Panc1 (cell line): ENCODE measurements around the gene MEF2D. TPM values are rescaled to one million over a fixed set of nuclear protein-coding genes. Genes with fewer than 3 reads are reported as not detected.

Experiments
- ATAC-seq: fragments of 200-7000 bp; cut with Tn5 transposase; 2 replicates; pipeline ENCODE4 v1.9.1; 2020; ENCODE audit warnings: mild to moderate bottlenecking, moderate library complexity
- BruUV-seq: library from RNA; stranded (reverse); fragments of 400-500 nt; replicated peaks from 2 replicates; lab custom pipeline; 2021; lab: Mats Ljungman, UMichigan
- CTCF ChIA-PET: fragments of 300-600 bp; sonication (Branson Sonifier 250); formaldehyde crosslinking; loops from one replicate; lab custom pipeline; 2022; ENCODE audit warnings: antibody characterized with exemption; lab: Charles Lee
- POLR2A ChIA-PET: fragments of 300-600 bp; sonication (Branson Sonifier 250); formaldehyde crosslinking; loops from one replicate; lab custom pipeline; 2022; ENCODE audit warnings: antibody characterized with exemption; lab: Charles Lee
- DNase-seq: peaks from one replicate; pipeline ENCODE4 v3.0.0-alpha.2; 2010; ENCODE audit warnings: low read depth, low spot score
- H3K27ac ChIP-seq: 2 replicates; pipeline ENCODE4 v1.5.1; 2011; ENCODE audit warnings: mild to moderate bottlenecking, low read length, inconsistent platforms
- H3K27me3 ChIP-seq: fragments of 200-500 bp; sonication (Bioruptor generic); 2 replicates; pipeline ENCODE4 v1.6.0; 2014; ENCODE audit warnings: low read length, inconsistent platforms; ENCODE audit not compliant: control insufficient read depth, insufficient read depth
- H3K36me3 ChIP-seq: fragments of 200-500 bp; sonication (Bioruptor generic); 2 replicates; pipeline ENCODE4 v1.5.1; 2014; ENCODE audit warnings: inconsistent platforms, mild to moderate bottlenecking, low read length, moderate library complexity; ENCODE audit not compliant: control insufficient read depth, insufficient read depth
- H3K4me1 ChIP-seq: 2 replicates; pipeline ENCODE4 v1.5.1; 2011; ENCODE audit warnings: inconsistent platforms, mild to moderate bottlenecking, low read length, moderate library complexity; ENCODE audit not compliant: control insufficient read depth, insufficient read depth
- H3K4me3 ChIP-seq, 2 experiments: 2 replicates each; pipeline ENCODE4 v1.5.1; 2011 to 2012; ENCODE audit warnings: low read depth in 2 of 2, low read length in 2 of 2, mild to moderate bottlenecking in 2 of 2, inconsistent platforms in 1 of 2, moderate library complexity in 1 of 2
- H3K9me3 ChIP-seq: fragments of 200-500 bp; sonication (Bioruptor generic); 2 replicates; pipeline ENCODE4 v1.5.1; 2014; ENCODE audit warnings: low read depth, mild to moderate bottlenecking, inconsistent platforms, low read length, moderate library complexity; ENCODE audit not compliant: control insufficient read depth, insufficient read depth
- POLR2AphosphoS5 ChIP-seq: IDR thresholded peaks from 2 replicates; pipeline ENCODE4 v1.6.1; 2012; ENCODE audit warnings: mild to moderate bottlenecking, low read depth, low read length, moderate library complexity
- SIN3A ChIP-seq: IDR thresholded peaks from 2 replicates; pipeline ENCODE4 v1.6.1; 2012; ENCODE audit warnings: low read depth, mild to moderate bottlenecking, low read length, moderate library complexity, borderline replicate concordance; ENCODE audit not compliant: insufficient read depth
- TCF7L2 ChIP-seq: IDR thresholded peaks from 2 replicates; pipeline ENCODE4 v1.6.1; 2011; ENCODE audit warnings: mild to moderate bottlenecking, low read depth, low read length, inconsistent platforms
- in situ Hi-C: cut with HindIII; loops from 2 replicates; pipeline ENCODE4 v1.10.0; 2016; ENCODE audit warnings: low sequenced_read_pairs, low pct_unique_long_range_greater_than_20kb
- intact Hi-C: fragments of 100-400 bp; cut with micrococcal nuclease; formaldehyde crosslinking; loops from one replicate; pipeline ENCODE4 v1.10.0; 2022; ENCODE audit not compliant: unreplicated experiment
- total RNA-seq: library from RNA; stranded (reverse); gene quantifications from one replicate; pipeline ENCODE4 v1.2.1, GENCODE V29; 2021; ENCODE audit not compliant: unreplicated experiment
- TF ChIP-seq, protein P1 (sequence below): fragments of 450-650 bp; IDR thresholded peaks from 2 replicates; pipeline ENCODE4 v1.5.1; 2017; ENCODE audit warnings: mild to moderate bottlenecking
- TF ChIP-seq, protein P2 (sequence below), 2 experiments: IDR thresholded peaks; 2 replicates each; pipeline ENCODE4 v1.6.1; 2011 to 2012; ENCODE audit warnings: low read depth in 2 of 2, control low read depth in 1 of 2, low read length in 1 of 2, mild to moderate bottlenecking in 1 of 2, moderate library complexity in 1 of 2; ENCODE audit not compliant: insufficient read depth in 1 of 2

The MEF2D gene
- total RNA-seq, 1 experiment from 2014 or later: 30.9 TPM

DNA sequence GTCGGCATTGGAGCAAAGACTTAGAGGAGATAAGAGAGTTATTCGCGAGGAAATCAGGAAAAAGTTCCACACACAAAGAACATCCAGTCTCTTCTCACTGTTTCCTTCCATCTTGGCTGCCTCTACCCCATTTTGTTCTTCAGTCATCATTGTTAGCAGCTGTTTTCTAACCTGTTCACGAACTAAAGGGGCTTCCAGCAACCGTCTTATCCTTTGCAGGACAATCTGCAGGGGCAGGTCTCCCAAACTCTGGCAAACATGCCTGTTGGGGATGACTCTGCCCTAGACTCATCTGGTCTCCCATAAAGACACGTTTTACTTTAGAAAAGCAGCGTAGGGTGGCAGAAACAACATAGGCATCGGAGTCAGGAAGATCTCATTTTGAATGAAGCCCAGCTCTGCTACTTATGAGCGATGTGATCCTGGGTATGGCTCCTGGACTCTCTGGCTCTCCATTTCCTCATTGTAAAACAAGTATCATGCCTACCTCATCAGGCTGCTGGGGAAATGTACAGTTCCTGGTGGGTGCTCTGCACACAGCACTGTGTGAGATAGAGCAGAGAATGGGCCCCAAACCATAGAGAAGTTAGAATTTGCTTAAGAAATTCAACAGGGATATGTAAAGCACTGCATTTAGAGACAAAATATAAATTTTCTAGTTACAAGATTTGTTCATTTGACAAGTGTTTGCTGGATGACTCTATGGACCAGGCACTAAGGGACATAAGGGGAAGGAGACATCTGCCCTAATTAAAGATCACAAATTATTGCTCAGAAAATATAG is 59.7 kb downstream of the MEF2D start:
- no TSS peak for BruUV-seq
- intact Hi-C loops: no loop called here

DNA sequence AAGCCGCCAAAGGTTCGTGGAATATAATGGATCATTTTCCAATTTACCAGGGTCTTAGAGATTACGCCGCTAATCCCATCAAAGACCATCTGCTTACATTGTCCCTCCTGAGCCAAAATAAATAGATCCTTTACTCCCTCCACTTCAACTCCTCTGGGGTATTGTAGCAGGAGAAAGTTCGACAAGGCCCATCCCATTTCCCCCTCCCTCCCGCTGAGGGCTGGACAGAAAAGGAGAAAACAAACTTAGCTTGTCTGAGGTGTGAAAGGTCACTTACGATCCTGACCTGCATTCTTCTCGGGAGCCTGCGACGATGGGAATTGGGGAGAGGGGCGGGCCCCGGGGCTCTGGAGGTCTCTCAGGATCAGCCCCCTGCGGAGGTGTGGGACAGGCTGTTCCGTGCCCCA is 60.8 kb downstream of the MEF2D start:
- no TSS peak for BruUV-seq
- intact Hi-C loops (no loop called here), in situ Hi-C loops (no loop called here)
- no peak for ATAC-seq
- H3K4me3 ChIP-seq: no peak overlapping the region
- no peak for TF ChIP-seq TCF7L2
- no peak for TF ChIP-seq POLR2AphosphoS5
- TF ChIP-seq, protein P1, sequence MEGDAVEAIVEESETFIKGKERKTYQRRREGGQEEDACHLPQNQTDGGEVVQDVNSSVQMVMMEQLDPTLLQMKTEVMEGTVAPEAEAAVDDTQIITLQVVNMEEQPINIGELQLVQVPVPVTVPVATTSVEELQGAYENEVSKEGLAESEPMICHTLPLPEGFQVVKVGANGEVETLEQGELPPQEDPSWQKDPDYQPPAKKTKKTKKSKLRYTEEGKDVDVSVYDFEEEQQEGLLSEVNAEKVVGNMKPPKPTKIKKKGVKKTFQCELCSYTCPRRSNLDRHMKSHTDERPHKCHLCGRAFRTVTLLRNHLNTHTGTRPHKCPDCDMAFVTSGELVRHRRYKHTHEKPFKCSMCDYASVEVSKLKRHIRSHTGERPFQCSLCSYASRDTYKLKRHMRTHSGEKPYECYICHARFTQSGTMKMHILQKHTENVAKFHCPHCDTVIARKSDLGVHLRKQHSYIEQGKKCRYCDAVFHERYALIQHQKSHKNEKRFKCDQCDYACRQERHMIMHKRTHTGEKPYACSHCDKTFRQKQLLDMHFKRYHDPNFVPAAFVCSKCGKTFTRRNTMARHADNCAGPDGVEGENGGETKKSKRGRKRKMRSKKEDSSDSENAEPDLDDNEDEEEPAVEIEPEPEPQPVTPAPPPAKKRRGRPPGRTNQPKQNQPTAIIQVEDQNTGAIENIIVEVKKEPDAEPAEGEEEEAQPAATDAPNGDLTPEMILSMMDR: no peak
- TF ChIP-seq SIN3A: no peak
- TF ChIP-seq, protein P2, sequence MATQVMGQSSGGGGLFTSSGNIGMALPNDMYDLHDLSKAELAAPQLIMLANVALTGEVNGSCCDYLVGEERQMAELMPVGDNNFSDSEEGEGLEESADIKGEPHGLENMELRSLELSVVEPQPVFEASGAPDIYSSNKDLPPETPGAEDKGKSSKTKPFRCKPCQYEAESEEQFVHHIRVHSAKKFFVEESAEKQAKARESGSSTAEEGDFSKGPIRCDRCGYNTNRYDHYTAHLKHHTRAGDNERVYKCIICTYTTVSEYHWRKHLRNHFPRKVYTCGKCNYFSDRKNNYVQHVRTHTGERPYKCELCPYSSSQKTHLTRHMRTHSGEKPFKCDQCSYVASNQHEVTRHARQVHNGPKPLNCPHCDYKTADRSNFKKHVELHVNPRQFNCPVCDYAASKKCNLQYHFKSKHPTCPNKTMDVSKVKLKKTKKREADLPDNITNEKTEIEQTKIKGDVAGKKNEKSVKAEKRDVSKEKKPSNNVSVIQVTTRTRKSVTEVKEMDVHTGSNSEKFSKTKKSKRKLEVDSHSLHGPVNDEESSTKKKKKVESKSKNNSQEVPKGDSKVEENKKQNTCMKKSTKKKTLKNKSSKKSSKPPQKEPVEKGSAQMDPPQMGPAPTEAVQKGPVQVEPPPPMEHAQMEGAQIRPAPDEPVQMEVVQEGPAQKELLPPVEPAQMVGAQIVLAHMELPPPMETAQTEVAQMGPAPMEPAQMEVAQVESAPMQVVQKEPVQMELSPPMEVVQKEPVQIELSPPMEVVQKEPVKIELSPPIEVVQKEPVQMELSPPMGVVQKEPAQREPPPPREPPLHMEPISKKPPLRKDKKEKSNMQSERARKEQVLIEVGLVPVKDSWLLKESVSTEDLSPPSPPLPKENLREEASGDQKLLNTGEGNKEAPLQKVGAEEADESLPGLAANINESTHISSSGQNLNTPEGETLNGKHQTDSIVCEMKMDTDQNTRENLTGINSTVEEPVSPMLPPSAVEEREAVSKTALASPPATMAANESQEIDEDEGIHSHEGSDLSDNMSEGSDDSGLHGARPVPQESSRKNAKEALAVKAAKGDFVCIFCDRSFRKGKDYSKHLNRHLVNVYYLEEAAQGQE (IDR thresholded peaks at IDR 0.05; ENCODE audit: insufficient read depth in 1 of 2, low read depth in 2 of 2, low read length in 1 of 2): no peak
- no peaks in the 10 kb centered on the region for H3K9me3 ChIP-seq
- no peaks in the 10 kb centered on the region; the same call in 1 of the 2 replicates for H3K36me3 ChIP-seq
- POLR2A ChIA-PET: no interaction called here
- DNase-seq: no peak
- H3K4me1 ChIP-seq: no peaks in the 10 kb centered on the region; the same call in 1 of the 2 replicates
- H3K27ac ChIP-seq: no peak overlapping the region
- CTCF ChIA-PET: no interaction called here
- H3K27me3 ChIP-seq: peaks cover 33% of the 10 kb centered on the region

More for the DNA sequence above, 59.7 kb downstream of the MEF2D start:
- in situ Hi-C loops: no loop called here
- TF ChIP-seq, protein P2 (IDR thresholded peaks at IDR 0.05; ENCODE audit: insufficient read depth in 1 of 2, low read depth in 2 of 2, low read length in 1 of 2): no peak
- TF ChIP-seq, protein P1: no peak
- no peak for TF ChIP-seq POLR2AphosphoS5
- no peak for TF ChIP-seq SIN3A
- TF ChIP-seq TCF7L2: no peak
- ATAC-seq (no peak), DNase-seq (no peak)
- Histone ChIP-seq H3K4me3 (no peak overlapping the region), H3K27ac (no peak overlapping the region), H3K36me3 (no peaks in the 10 kb centered on the region; the same call in 1 of the 2 replicates), H3K9me3 (no peaks in the 10 kb centered on the region), H3K4me1 (no peaks in the 10 kb centered on the region; the same call in 1 of the 2 replicates), H3K27me3 (peaks cover 33% of the 10 kb centered on the region)
- POLR2A ChIA-PET: interaction anchor here (0.5 kb wide), 1 partner anchor 463 kb away, joined by 5 read pairs; the partner anchor contains the start of gene ARHGEF2
- CTCF ChIA-PET: interaction anchor here (1.9 kb wide), 1 partner anchor 57 kb away, joined by 7 read pairs; no protein-coding TSS in a partner anchor
